ENCODE measurements around the gene ALG14. TPM values are rescaled to one million over a fixed set of nuclear protein-coding genes. Genes with fewer than 3 reads are reported as not detected.

Gene ALG14
- total RNA-seq = 10 to 100 TPM in 2 of 3 donors, 1 to 10 TPM in 1; 5.9 to 16.8 (median 11.4) TPM
- long read RNA-seq, donor 1, full-length matches to known transcripts = 10 of 13 reads
- long read RNA-seq, donor 1, partial matches to known transcripts = 0 of 13 reads
- long read RNA-seq, donor 1, other reads (novel, unspliced or antisense) = 3 of 13 reads
- long read RNA-seq, donor 2, full-length matches to known transcripts = 33 of 36 reads
- long read RNA-seq, donor 2, partial matches to known transcripts = 0 of 36 reads
- long read RNA-seq, donor 2, other reads (novel, unspliced or antisense) = 3 of 36 reads

DNA sequence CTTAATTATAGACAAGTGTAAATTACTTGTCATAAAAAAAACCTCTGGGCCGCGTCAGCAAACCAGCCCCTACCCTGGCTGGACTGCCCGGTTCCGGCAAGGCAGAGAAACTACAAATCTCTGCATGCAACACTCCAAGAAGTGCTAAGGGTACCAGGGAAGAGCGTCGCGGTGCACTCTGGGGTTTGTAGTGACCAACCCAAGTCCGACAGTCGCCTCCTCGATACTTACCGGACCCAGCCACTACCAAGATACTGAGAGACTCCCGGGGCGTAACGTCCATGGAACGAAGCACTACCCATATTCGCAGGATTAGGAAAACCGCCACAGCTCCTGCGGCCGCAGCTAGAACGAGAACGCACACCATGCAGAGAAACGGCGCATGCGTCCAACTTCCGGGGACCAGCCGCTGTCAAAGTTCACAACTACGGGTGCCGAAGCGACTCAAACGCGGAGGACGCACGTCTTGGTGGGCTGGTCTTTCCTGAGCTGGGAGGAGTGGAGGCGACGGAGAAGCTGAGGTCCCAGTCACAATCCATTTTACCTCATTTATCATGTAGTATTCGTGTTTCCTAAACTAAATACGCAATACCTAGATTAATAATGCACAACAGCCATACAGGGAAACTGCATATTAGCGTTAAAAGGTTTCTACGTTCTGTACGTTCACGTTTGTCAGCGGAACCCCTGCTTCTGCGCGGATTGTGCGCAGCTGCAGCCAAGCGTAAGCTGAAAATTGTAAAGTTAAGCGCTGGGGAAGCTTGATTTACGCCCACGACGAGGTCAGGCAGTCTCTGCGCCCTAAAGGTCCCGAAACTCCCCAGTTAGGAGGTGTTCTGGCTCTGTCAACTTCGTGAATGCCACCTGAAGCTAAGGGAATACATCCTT lies at the start of gene ALG14:
Gene ALG14 (minus strand): TSS at position 420 of the 888 bp plus-strand sequence. CDS start 53 bp downstream, at position 367.
- TF ChIP-seq CTCF (IDR thresholded peaks at IDR 0.05) = no peak
- Histone ChIP-seq H3K36me3 (ENCODE audit: low read depth) (no peaks in the 10 kb centered on the region), H3K9me3 (no peaks in the 10 kb centered on the region), H3K4me3 (peak within 1 kb of the TSS; percentile 52), H3K4me1 (ENCODE audit: low read depth) (peaks cover 38% of the 10 kb centered on the region)
- DNase-seq (peak; percentile 95), ATAC-seq (peak; percentile 89)
- intact Hi-C loops (cut with DNase I, micrococcal nuclease) = no loop called here

GRCh38 chr1:95122151-95122697 lies 49.5 kb upstream of the ALG14 start:
- ATAC-seq (peak; percentile 56), DNase-seq (no peak)
- intact Hi-C loops (cut with DNase I, micrococcal nuclease) = no loop called here
- Histone ChIP-seq H3K36me3 (ENCODE audit: low read depth) (no peaks in the 10 kb centered on the region), H3K4me3 (no peak overlapping the region), H3K9me3 (no peaks in the 10 kb centered on the region), H3K4me1 (ENCODE audit: low read depth) (peaks cover 15% of the 10 kb centered on the region)
- TF ChIP-seq CTCF (IDR thresholded peaks at IDR 0.05) = no peak

DNA sequence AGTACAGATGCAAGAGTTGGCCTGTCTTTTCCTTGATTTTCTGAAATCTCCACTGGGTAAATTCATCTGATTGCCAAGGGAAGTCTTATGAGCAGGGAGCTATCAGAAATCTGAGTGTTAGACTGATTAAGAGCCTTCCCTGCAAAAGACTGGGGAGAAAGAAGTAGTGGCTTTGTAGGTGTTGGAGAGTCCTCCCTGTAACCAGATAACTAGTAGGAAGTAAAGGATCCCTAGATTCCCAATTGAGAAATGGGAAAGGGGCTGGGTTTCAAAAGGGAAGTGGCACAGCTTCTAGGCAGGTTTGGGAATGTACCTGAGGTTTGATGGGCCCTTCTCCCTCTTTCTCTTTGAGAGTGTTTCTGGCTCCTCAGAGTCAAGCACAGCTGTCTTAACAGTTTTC lies 46.5 kb upstream of the ALG14 start:
- Histone ChIP-seq H3K4me1 (ENCODE audit: low read depth) (peaks cover 8% of the 10 kb centered on the region), H3K4me3 (no peak overlapping the region), H3K36me3 (ENCODE audit: low read depth) (no peaks in the 10 kb centered on the region), H3K9me3 (no peaks in the 10 kb centered on the region)
- TF ChIP-seq CTCF (IDR thresholded peaks at IDR 0.05) = no peak
- intact Hi-C loops (cut with DNase I, micrococcal nuclease) = no loop called here
- no peak for ATAC-seq
- no peak for DNase-seq

DNA sequence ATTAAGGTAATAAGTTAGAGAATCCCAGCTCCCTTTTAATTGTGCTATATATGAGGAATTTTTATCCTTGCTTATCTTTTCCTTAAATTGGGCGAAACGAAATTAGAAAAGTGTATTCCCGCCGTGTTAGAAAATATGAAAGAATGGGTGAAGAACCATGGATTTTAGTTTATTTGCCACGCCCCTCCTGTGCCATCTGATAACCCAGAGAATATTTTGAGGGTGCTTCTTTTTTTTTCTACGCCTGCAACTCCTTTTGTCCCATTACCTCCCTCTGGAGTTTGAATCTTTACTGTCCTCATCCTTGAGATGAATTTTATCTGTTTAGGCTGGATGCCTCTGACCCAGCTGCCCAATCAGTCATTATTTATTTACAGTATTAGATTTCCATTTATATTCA lies 46.0 kb upstream of the ALG14 start:
- no peak overlapping the region for H3K4me3 ChIP-seq
- H3K36me3 ChIP-seq (ENCODE audit: low read depth) = no peaks in the 10 kb centered on the region
- no peaks in the 10 kb centered on the region for H3K9me3 ChIP-seq
- intact Hi-C loops (cut with DNase I, micrococcal nuclease) = no loop called here
- peaks cover 8% of the 10 kb centered on the region for H3K4me1 ChIP-seq (ENCODE audit: low read depth)
- ATAC-seq (no peak), DNase-seq (no peak)
- TF ChIP-seq CTCF (IDR thresholded peaks at IDR 0.05) = no peak

DNA sequence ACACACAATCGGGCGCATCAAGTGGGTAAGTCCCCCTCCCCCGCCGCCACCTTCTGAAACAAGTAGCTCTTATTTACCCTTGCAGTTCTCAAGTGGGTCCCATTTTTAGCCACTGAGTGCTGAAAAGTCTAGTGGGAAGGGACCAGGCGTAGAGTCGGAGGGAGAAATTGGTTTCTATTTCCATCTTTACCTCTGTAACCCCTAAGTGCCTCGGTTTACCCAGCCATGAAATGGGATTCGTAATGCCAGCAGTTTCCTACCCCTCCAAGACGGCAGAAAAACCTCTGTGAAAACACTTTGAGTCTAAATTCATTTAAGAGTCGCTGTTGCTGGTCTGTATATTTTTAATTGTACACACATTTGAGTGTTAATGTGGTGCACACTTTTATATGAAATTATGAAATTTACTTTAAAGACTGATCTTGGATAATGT lies 45.3 kb upstream of the ALG14 start:
- TF ChIP-seq CTCF (IDR thresholded peaks at IDR 0.05) = no peak
- intact Hi-C loops (cut with DNase I, micrococcal nuclease) = no loop called here
- H3K9me3 ChIP-seq = no peaks in the 10 kb centered on the region
- no peaks in the 10 kb centered on the region for H3K36me3 ChIP-seq (ENCODE audit: low read depth)
- DNase-seq (peak in 1 of 3 donors; percentile 54), ATAC-seq (no peak)
- peak overlapping the region; percentile 67 for H3K4me3 ChIP-seq
- H3K4me1 ChIP-seq (ENCODE audit: low read depth) = peaks cover 8% of the 10 kb centered on the region

All from mucosa of descending colon (tissue), 3 donors.